ENCODE measurements around the gene EML4.

The EML4 gene

GRCh38 chr2:42348113-42348805 lies 179.1 kb downstream of the EML4 start:
- peaks cover 69% of the 10 kb centered on the region for H3K36me3 ChIP-seq
- DNase-seq = no peak
- no peak overlapping the region for H3K27ac ChIP-seq
- TF ChIP-seq, protein P1, sequence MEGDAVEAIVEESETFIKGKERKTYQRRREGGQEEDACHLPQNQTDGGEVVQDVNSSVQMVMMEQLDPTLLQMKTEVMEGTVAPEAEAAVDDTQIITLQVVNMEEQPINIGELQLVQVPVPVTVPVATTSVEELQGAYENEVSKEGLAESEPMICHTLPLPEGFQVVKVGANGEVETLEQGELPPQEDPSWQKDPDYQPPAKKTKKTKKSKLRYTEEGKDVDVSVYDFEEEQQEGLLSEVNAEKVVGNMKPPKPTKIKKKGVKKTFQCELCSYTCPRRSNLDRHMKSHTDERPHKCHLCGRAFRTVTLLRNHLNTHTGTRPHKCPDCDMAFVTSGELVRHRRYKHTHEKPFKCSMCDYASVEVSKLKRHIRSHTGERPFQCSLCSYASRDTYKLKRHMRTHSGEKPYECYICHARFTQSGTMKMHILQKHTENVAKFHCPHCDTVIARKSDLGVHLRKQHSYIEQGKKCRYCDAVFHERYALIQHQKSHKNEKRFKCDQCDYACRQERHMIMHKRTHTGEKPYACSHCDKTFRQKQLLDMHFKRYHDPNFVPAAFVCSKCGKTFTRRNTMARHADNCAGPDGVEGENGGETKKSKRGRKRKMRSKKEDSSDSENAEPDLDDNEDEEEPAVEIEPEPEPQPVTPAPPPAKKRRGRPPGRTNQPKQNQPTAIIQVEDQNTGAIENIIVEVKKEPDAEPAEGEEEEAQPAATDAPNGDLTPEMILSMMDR (IDR thresholded peaks at IDR 0.05; ENCODE audit: low read depth, low read length) = no peak
- no peaks in the 10 kb centered on the region for H3K27me3 ChIP-seq (ENCODE audit: insufficient read depth, low read depth, severe bottlenecking)
- H3K4me3 ChIP-seq (ENCODE audit: low read depth, low read length) = no peak overlapping the region
- no peaks in the 10 kb centered on the region for H3K9me3 ChIP-seq (ENCODE audit: severe bottlenecking)

GRCh38 chr2:42350434-42351063 lies 181.4 kb downstream of the EML4 start:
- Histone ChIP-seq H3K4me3 (ENCODE audit: low read depth, low read length) (no peak overlapping the region), H3K9me3 (ENCODE audit: severe bottlenecking) (no peaks in the 10 kb centered on the region), H3K27ac (no peak overlapping the region), H3K27me3 (ENCODE audit: insufficient read depth, low read depth, severe bottlenecking) (no peaks in the 10 kb centered on the region), H3K36me3 (peaks cover 52% of the 10 kb centered on the region)
- no peak for DNase-seq
- TF ChIP-seq, protein P1 (IDR thresholded peaks at IDR 0.05; ENCODE audit: low read depth, low read length) = no peak

GRCh38 chr2:42351864-42352263 lies 182.7 kb downstream of the EML4 start:
- H3K27me3 ChIP-seq (ENCODE audit: insufficient read depth, low read depth, severe bottlenecking) = no peaks in the 10 kb centered on the region
- no peak overlapping the region for H3K27ac ChIP-seq
- TF ChIP-seq, protein P1 (IDR thresholded peaks at IDR 0.05; ENCODE audit: low read depth, low read length) = no peak
- no peaks in the 10 kb centered on the region for H3K9me3 ChIP-seq (ENCODE audit: severe bottlenecking)
- no peak for DNase-seq
- H3K4me3 ChIP-seq (ENCODE audit: low read depth, low read length) = no peak overlapping the region
- peaks cover 45% of the 10 kb centered on the region for H3K36me3 ChIP-seq

GRCh38 chr2:42353792-42354429 lies 184.8 kb downstream of the EML4 start:
- Histone ChIP-seq H3K9me3 (ENCODE audit: severe bottlenecking) (no peaks in the 10 kb centered on the region), H3K27ac (no peak overlapping the region), H3K36me3 (peaks cover 35% of the 10 kb centered on the region), H3K4me3 (ENCODE audit: low read depth, low read length) (no peak overlapping the region), H3K27me3 (ENCODE audit: insufficient read depth, low read depth, severe bottlenecking) (no peaks in the 10 kb centered on the region)
- DNase-seq = no peak
- TF ChIP-seq, protein P1 (IDR thresholded peaks at IDR 0.05; ENCODE audit: low read depth, low read length) = no peak

DNA sequence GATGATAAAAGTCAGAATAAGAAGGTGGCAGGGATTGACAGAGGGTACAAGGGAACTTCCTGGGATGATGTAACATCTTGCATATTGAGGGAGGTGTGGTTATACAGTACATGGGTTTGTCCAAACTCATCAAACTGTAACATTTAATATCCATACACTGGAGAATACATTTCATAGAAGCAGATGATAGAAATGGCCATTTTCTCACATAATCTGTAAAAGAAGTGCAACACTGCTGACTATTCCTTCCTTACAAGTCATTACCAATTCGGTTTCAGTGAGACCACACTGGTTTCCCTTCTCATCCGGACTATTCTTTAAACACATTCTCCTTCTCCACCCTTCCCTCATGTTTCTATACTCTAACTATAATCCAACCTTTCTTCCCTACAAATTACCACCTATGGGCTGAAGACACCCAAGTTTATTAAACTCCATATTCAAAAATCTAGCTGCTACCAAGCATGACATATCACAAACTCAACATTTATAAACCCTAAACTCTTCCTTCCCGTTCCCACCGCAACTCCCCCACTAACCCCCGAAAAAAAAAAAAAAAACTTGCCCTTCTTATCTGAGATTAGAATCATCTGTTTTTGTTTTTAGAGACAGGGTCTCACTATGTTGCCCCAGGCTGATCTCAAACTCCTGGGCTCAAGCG lies 190.3 kb downstream of the EML4 start:
- Histone ChIP-seq H3K36me3 (no peaks in the 10 kb centered on the region), H3K4me3 (ENCODE audit: low read depth, low read length) (peak overlapping the region; percentile 81), H3K9me3 (ENCODE audit: severe bottlenecking) (no peaks in the 10 kb centered on the region), H3K27me3 (ENCODE audit: insufficient read depth, low read depth, severe bottlenecking) (no peaks in the 10 kb centered on the region), H3K27ac (no peak overlapping the region; the same call in 1 of the 2 replicates)
- TF ChIP-seq, protein P1 (IDR thresholded peaks at IDR 0.05; ENCODE audit: low read depth, low read length) = no peak
- no peak for DNase-seq
